ENCODE data around the gene ARSG.

GRCh38 chr17:68356949-68357455 lies 65.7 kb downstream of the ARSG start:
- no peak for TF ChIP-seq POLR2A (IDR thresholded peaks at IDR 0.05; ENCODE audit: low read length)
- no peak for TF ChIP-seq GATA1 (IDR thresholded peaks at IDR 0.05; ENCODE audit: low read depth, low read length)
